ENCODE data around the gene SPATA13. TPM values are rescaled to one million over a fixed set of nuclear protein-coding genes. Genes with fewer than 3 reads are reported as not detected.

The SPATA13 gene
- total RNA-seq, 3 donors from 2014 or later, result 6.6 to 84.7 (median 58.7) TPM

- DNase-seq (ENCODE audit: low spot score in 2 of 2), result no peak
- Histone ChIP-seq H3K4me3 (no peak overlapping the region), H3K36me3 (no peaks in the 10 kb centered on the region), H3K27me3 (no peaks in the 10 kb centered on the region), H3K27ac (peak overlapping the region; percentile 19 to 34), H3K9me3 (no peaks in the 10 kb centered on the region), H3K4me1 (peaks cover 4 to 8% of the 10 kb centered on the region in 2 donors)
- intact Hi-C loops (cut with DNase I; ENCODE audit: low total_unique reads), result no loop called here
- TF ChIP-seq POLR2AphosphoS5 (IDR thresholded peaks at IDR 0.05) (no peak), POLR2A (IDR thresholded peaks at IDR 0.05) (no peak)
- TF ChIP-seq, protein P1, sequence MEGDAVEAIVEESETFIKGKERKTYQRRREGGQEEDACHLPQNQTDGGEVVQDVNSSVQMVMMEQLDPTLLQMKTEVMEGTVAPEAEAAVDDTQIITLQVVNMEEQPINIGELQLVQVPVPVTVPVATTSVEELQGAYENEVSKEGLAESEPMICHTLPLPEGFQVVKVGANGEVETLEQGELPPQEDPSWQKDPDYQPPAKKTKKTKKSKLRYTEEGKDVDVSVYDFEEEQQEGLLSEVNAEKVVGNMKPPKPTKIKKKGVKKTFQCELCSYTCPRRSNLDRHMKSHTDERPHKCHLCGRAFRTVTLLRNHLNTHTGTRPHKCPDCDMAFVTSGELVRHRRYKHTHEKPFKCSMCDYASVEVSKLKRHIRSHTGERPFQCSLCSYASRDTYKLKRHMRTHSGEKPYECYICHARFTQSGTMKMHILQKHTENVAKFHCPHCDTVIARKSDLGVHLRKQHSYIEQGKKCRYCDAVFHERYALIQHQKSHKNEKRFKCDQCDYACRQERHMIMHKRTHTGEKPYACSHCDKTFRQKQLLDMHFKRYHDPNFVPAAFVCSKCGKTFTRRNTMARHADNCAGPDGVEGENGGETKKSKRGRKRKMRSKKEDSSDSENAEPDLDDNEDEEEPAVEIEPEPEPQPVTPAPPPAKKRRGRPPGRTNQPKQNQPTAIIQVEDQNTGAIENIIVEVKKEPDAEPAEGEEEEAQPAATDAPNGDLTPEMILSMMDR (IDR thresholded peaks at IDR 0.05), result no peak
Measured at GRCh38 chr13:24267801-24268200, 107.3 kb downstream of the SPATA13 start.

GRCh38 chr13:24269821-24270220, 109.3 kb downstream of the SPATA13 start:
- no peak for DNase-seq (ENCODE audit: low spot score in 2 of 2)
- H3K4me1 ChIP-seq, result peaks cover 4 to 8% of the 10 kb centered on the region in 2 donors
- H3K27me3 ChIP-seq, result no peaks in the 10 kb centered on the region
- intact Hi-C loops (cut with DNase I; ENCODE audit: low total_unique reads), result no loop called here
- H3K27ac ChIP-seq, result no peak overlapping the region
- no peaks in the 10 kb centered on the region for H3K36me3 ChIP-seq
- TF ChIP-seq, protein P1 (IDR thresholded peaks at IDR 0.05), result no peak
- TF ChIP-seq POLR2A (IDR thresholded peaks at IDR 0.05) (no peak), POLR2AphosphoS5 (IDR thresholded peaks at IDR 0.05) (no peak)
- H3K9me3 ChIP-seq, result no peaks in the 10 kb centered on the region
- H3K4me3 ChIP-seq, result no peak overlapping the region

- H3K4me3 ChIP-seq, result peak overlapping the region; percentile 22 to 67 (median 32)
- no peaks in the 10 kb centered on the region for H3K27me3 ChIP-seq
- no peaks in the 10 kb centered on the region for H3K9me3 ChIP-seq
- H3K4me1 ChIP-seq, result peaks cover 4 to 8% of the 10 kb centered on the region in 2 donors
- intact Hi-C loops (cut with DNase I; ENCODE audit: low total_unique reads), result no loop called here
- H3K36me3 ChIP-seq, result no peaks in the 10 kb centered on the region
- H3K27ac ChIP-seq, result peak overlapping the region; percentile 85 to 92
- TF ChIP-seq, protein P1 (IDR thresholded peaks at IDR 0.05), result peak in 2 of 3 donors; percentile 60 to 79
- peak in 1 of 3 donors; percentile 25 for TF ChIP-seq POLR2AphosphoS5 (IDR thresholded peaks at IDR 0.05)
- no peak for TF ChIP-seq POLR2A (IDR thresholded peaks at IDR 0.05)
- no peak for DNase-seq (ENCODE audit: low spot score in 2 of 2)
Measured at GRCh38 chr13:24270639-24271141, 110.2 kb downstream of the SPATA13 start.

DNA sequence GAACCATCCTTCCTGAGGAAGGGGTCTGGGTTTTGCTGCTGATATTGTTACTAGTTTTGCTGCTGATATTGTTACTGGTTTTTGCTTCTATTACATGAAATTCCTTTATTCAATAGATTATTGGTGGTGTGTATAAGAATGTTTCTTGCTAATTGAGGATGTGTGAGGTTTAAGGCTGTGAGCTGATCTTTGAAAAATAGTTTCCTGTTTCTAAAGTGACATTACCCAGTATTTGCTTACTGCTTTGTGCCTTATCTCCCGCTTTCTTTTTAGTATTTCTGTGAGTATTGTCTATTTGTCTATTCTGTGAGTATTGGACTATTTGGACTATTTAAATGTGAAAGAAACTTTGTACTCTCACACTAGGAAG, 110.7 kb downstream of the SPATA13 start:
- intact Hi-C loops (cut with DNase I; ENCODE audit: low total_unique reads), result no loop called here
- Histone ChIP-seq H3K4me1 (peaks cover 4 to 8% of the 10 kb centered on the region in 2 donors), H3K27me3 (no peaks in the 10 kb centered on the region), H3K4me3 (peak overlapping the region; percentile 36 to 67 (median 41)), H3K36me3 (no peaks in the 10 kb centered on the region), H3K27ac (peak overlapping the region; percentile 85 to 92), H3K9me3 (no peaks in the 10 kb centered on the region)
- TF ChIP-seq POLR2AphosphoS5 (IDR thresholded peaks at IDR 0.05) (no peak), POLR2A (IDR thresholded peaks at IDR 0.05) (no peak)
- TF ChIP-seq, protein P1 (IDR thresholded peaks at IDR 0.05), result no peak
- DNase-seq (ENCODE audit: low spot score in 2 of 2), result no peak

GRCh38 chr13:24271601-24272451, 111.3 kb downstream of the SPATA13 start:
- intact Hi-C loops (cut with DNase I; ENCODE audit: low total_unique reads), result no loop called here
- peak in 1 of 2 donors; percentile 24 for DNase-seq (ENCODE audit: low spot score in 2 of 2)
- TF ChIP-seq, protein P1 (IDR thresholded peaks at IDR 0.05), result no peak
- TF ChIP-seq POLR2A (IDR thresholded peaks at IDR 0.05), result no peak
- TF ChIP-seq POLR2AphosphoS5 (IDR thresholded peaks at IDR 0.05), result no peak
- Histone ChIP-seq H3K4me3 (peak overlapping the region; percentile 36 to 67 (median 41)), H3K4me1 (peaks cover 4 to 8% of the 10 kb centered on the region in 2 donors), H3K27ac (peak overlapping the region; percentile 85 to 92), H3K9me3 (no peaks in the 10 kb centered on the region), H3K36me3 (no peaks in the 10 kb centered on the region), H3K27me3 (no peaks in the 10 kb centered on the region)
